Measurements from ENCODE around the gene ESRRG. TPM values are rescaled to one million over a fixed set of nuclear protein-coding genes. Genes with fewer than 3 reads are reported as not detected.

Gene ESRRG
- total RNA-seq, 6 experiments from 2014 or later = 0.05 TPM; not detected in 5

DNA sequence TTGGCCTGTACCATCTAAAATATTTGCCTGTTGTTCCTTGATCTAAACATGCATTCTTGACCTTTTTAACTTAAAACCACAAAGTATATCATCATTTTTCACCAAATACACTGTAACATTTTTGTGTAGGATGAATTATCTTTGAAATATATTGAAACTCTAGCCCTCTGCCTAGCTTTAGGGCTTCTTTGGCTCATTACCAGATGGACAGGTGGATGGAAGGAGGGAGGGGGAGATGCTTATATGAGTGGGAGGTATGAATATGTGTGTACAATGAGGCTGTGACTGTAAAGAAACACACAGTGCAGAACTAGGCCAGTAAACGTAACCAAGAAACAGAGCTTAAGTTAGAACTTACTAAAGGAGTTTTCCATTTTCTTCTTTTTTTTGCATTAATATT is 118.5 kb downstream of the ESRRG start:
- Mint-ChIP-seq H3K27ac (no peak overlapping the region), H3K4me1 (ENCODE audit: low read depth) (peaks cover 28% of the 10 kb centered on the region), H3K27me3 (ENCODE audit: insufficient read depth) (no peaks in the 10 kb centered on the region; the same call in none of the 2 replicates), H3K9me3 (no peaks in the 10 kb centered on the region), H3K36me3 (ENCODE audit: low read depth) (no peaks in the 10 kb centered on the region), H3K4me3 (no peak overlapping the region)
- DNase-seq = no peak
- no peak for TF ChIP-seq CTCF (IDR thresholded peaks at IDR 0.05)

DNA sequence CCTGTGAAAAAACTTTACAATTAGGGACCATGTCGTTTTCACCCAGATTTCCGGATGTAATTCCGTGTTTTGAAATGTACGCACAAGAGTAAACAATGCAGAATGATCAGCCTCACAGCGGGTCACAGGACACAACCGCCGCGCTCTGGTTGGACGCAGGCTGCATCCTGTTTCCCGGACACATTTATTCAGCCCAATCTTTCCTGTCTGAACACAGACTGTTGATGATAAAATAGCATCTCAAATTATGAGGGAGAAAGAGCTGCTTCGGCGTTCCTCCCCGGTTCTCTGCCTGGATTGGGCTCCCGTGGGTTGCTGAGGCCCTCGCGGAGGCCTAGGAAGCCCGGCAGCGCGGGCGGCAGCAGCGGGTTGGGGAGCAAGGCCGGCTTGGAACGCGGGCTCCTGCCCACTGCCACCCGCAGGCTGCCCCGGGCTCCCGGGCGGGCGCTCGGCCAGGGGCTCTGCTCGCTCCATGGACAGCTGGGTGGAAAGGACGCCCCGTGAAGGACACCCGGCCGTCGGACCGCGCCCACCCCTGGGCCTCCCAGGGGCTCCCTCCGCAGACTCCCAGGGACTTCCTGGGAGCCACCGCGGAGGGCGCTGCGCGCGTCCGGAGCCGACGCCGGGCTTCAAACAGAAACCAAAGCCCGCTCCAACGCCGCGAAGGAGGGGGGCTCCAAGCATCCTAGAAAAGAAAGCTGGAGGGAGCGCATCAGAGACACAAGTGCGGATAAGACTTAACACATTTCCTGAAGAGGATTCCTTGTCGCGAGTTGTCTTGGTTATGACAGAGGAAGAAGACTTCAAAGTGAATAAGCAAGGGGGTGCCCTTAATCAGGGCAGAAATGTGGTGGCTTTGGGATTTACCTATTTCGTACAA is 122.3 kb downstream of the ESRRG start:
- peak; percentile 71 for TF ChIP-seq CTCF (IDR thresholded peaks at IDR 0.05)
- Mint-ChIP-seq H3K4me1 (ENCODE audit: low read depth) (peaks cover 29% of the 10 kb centered on the region), H3K4me3 (peak overlapping the region; percentile 91), H3K36me3 (ENCODE audit: low read depth) (no peaks in the 10 kb centered on the region), H3K27me3 (ENCODE audit: insufficient read depth) (no peaks in the 10 kb centered on the region; the same call in 1 of the 2 replicates), H3K9me3 (no peaks in the 10 kb centered on the region), H3K27ac (peak overlapping the region; percentile 94)
- DNase-seq = peak; percentile 57

GRCh38 chr1:216599851-216600250 is 123.4 kb downstream of the ESRRG start:
- H3K4me3 Mint-ChIP-seq = peak overlapping the region; percentile 91; the same call in 1 of the 2 replicates
- H3K4me1 Mint-ChIP-seq (ENCODE audit: low read depth) = peaks cover 28% of the 10 kb centered on the region
- H3K9me3 Mint-ChIP-seq = no peaks in the 10 kb centered on the region
- H3K27ac Mint-ChIP-seq = no peak overlapping the region
- no peak for DNase-seq
- no peaks in the 10 kb centered on the region; the same call in 1 of the 2 replicates for H3K27me3 Mint-ChIP-seq (ENCODE audit: insufficient read depth)
- TF ChIP-seq CTCF (IDR thresholded peaks at IDR 0.05) = no peak
- no peaks in the 10 kb centered on the region for H3K36me3 Mint-ChIP-seq (ENCODE audit: low read depth)

DNA sequence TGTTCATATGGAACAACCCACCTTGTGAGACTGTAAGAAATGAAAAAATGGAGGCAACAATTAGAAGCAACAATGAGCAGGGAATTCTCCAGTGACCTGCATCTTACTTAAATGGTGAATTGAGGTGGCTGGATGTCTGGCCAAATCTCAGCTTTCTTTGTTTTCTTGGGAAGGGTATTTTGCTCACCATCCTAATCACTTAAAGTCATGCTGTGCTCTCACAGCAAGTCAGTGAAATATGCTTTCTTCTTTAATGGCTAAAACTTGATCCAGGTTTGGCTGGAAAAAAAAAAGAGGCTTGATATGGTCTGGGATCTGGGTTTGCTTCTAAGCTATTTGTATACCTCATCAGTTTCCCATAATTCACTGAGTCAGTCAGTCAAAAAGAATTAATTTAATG is 124.8 kb downstream of the ESRRG start:
- Mint-ChIP-seq H3K9me3 (no peaks in the 10 kb centered on the region), H3K4me3 (no peak overlapping the region), H3K27me3 (ENCODE audit: insufficient read depth) (no peaks in the 10 kb centered on the region; the same call in 1 of the 2 replicates), H3K4me1 (ENCODE audit: low read depth) (peaks cover 20% of the 10 kb centered on the region), H3K36me3 (ENCODE audit: low read depth) (no peaks in the 10 kb centered on the region), H3K27ac (no peak overlapping the region)
- DNase-seq = no peak
- TF ChIP-seq CTCF (IDR thresholded peaks at IDR 0.05) = no peak

DNA sequence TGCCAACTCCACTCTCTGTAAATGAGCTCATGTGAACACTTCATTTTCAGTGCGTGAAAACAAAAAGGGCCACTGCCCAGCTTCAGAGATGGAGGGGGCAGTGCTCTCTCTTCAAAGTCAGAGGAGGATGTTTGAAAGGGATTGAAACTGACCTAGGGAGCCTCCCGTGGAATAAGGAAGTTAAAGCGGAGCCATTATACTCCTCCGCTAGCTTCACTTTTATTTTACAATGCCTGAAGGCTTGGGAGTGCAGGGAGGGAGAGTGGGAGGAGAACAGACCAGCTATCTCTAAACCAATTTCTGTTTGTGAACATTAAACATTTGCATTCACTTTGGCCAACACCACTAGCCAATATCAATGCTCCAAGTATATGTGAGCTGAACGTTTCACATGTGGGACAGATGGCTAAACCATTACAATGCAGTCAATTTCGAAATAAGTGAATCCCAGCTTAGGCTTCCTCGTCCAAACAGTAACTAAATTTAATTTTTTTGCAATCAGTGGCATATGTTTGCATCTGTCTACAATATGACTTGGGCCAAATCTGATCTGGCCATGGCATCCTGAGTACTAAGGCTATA is 126.9 kb downstream of the ESRRG start:
- H3K27me3 Mint-ChIP-seq (ENCODE audit: insufficient read depth) = peaks cover 2% of the 10 kb centered on the region; the same call in 1 of the 2 replicates
- H3K27ac Mint-ChIP-seq = no peak overlapping the region
- no peaks in the 10 kb centered on the region for H3K36me3 Mint-ChIP-seq (ENCODE audit: low read depth)
- no peaks in the 10 kb centered on the region for H3K9me3 Mint-ChIP-seq
- peaks cover 14% of the 10 kb centered on the region for H3K4me1 Mint-ChIP-seq (ENCODE audit: low read depth)
- no peak for TF ChIP-seq CTCF (IDR thresholded peaks at IDR 0.05)
- DNase-seq = no peak
- peak overlapping the region; percentile 45; the same call in 1 of the 2 replicates for H3K4me3 Mint-ChIP-seq
